GM18520 (cell line): ENCODE measurements around the gene MACROD2.
"Not testable (repeated sequence)": the region's sequence is repeated elsewhere in the genome, so short reads cannot be mapped to it uniquely, and the experiment has no call there.

Experiments used
- ATAC-seq: cut with Tn5 transposase; IDR thresholded peaks from one replicate; pipeline ENCODE4 v1.9.1; 2021; ENCODE audit not compliant: unreplicated experiment

The MACROD2 gene

DNA sequence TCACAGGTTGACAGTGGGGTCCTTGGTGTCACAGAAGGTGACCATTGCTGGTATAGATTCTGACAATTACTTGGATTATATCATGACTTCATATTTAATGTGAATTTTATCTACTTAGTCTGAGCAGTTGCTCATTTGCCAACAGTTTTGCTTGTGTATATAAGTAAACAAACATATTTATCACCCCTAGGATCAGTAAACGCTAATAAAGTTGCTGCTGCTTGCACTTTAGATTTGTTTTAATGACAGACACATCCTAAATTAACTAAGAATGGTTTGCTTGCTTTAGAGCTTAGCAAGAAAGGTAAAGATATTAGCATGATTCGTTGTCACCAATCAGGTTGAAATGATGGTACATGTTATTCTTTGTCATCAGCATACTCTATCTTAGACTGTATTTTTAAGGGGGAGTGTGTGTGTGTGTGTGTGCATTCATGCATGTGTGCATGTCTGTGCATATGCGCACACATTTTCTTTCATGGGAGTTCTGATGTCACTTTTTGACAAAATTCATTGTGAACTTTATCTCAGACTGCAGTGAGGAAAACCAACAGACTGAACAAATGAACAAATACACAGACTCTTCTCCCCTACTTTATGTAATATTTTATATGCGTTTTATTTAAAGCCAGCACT is 1124.7 kb downstream of the MACROD2 start:
- no peak for ATAC-seq

DNA sequence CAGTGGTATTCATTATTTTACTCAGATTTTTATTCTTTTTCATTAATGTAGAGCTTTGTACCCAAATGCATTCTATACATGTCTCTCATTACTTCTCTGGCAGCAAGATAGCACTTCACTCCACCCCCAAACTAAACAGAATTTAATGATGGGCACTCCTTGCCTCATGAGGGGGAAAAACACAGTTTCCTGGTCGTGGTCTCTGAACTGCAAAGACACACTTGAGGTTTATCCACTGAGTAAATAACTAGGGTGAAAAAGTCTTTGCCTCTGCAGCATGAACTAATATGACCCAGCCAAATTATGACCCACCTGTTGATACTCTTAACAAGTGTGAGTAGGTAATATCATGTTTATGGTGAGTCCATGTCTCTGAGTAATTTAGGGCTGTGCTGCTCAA is 1127.3 kb downstream of the MACROD2 start:
- no peak for ATAC-seq

DNA sequence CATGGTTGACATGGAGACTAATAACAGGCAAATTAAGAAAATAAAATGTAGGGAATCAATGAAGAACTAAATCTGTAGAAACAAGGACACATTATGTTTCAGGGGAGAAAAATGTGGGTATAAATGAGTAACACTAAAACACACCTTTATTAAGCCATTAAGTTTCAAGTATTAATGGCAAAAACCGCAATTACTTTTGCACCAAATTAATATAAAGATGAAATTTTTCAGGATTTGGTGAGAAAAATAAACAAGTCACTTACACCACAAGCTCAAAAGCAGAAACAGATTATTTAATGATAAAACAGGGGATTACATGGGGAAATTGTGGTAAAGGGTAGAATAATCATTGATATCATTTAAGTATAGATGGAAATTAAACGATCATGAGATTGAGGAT is 1135.9 kb downstream of the MACROD2 start:
- ATAC-seq: no peak

DNA sequence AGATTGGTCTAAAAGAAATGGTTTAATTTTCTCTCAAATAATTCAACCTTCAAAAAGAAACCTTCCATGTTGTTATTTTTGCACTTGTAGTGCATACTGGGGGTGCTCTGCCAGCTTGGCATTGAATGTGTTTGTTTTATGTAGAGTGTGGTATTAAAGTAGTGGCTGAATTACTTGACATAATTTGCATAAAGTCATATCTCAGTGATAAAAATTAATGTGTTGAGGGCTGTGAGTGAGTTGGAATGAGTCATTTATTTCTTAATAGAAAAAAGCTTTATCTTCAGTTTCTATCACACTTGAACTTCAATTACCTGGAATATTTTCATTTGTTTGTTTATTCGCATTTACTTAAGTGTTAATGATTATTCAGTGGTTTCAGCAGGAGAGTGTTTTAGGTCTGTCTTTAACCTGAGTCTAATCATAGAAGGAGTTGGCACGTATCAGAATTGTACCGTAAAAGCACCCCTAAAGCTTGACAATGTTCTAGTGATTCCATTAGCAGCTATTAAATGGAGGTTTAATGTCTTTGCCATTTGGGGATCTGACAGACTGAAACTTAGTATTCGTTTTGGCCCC is 1143.3 kb downstream of the MACROD2 start:
- ATAC-seq: no peak

DNA sequence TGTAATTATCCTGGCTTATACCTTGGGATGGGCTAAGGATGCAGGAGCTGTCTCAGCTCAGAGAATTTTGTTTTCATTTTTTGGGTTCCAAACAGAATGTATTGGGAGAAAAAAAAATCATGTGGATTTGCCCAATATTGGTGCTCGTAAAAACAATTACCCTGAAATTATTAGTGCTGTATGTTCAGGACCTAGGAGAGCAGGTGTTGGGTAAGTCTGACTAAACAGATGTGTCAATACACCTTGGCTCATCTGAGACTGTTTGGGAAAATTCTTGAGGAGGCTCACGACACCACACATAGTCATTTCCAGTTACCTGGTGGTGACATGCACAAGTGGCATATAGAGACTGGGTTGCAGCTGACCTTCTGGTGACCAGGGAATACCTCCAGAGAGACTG is 1144.2 kb downstream of the MACROD2 start:
- no peak for ATAC-seq

DNA sequence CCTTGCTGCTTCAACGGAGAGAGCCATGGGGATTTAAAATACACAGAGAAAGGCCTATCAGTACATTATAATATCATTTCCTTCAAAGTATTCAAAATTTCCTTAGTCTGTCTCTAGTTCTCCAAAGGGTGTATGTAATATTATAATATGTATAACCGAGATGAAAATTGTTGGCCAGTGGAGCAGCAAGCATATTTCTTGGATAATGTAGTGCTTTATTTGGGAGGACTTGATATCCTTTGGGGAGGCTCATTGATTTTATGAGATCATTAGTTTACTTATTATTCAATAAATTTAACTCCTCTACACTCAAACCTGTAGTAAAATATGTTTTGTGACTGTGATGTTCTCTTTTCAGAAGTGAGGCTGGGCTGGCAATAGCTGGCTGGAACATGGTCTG is 1145.0 kb downstream of the MACROD2 start:
- no peak for ATAC-seq

DNA sequence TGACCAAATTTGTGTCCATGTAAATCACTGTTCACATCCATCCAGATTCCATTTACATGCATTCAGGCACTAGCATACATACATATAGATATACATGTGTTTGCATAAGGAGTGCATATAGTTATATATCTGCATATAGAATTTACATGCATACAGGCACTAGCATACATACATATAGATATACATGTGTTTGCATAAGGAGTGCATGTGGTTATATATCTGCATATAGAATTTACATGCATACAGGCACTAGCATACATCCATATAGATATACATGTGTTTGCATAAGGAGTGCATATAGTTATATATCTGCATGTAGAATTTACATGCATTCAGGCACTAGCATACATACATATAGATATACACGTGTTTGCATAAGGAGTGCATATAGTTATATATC is 1145.6 kb downstream of the MACROD2 start:
- ATAC-seq: not testable (repeated sequence)

DNA sequence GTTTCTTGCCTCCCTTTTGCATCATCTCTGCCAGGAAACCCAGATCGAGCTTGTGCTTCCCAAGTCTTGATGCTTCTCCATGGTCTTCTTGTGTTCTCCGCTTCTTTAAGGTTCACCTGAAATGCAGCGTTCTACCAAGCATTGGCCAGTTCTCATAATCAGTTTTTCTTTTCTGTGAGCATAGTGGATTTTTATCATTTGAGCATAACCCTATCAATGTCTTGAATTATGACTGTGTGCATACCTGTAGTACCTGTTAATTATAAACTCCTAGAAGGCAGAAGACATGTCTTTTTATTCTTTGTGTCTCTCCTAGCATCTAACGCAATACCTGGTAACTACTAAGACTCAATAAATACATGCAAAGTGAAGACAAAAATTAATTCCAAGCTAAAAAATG is 1146.5 kb downstream of the MACROD2 start:
- ATAC-seq: no peak

DNA sequence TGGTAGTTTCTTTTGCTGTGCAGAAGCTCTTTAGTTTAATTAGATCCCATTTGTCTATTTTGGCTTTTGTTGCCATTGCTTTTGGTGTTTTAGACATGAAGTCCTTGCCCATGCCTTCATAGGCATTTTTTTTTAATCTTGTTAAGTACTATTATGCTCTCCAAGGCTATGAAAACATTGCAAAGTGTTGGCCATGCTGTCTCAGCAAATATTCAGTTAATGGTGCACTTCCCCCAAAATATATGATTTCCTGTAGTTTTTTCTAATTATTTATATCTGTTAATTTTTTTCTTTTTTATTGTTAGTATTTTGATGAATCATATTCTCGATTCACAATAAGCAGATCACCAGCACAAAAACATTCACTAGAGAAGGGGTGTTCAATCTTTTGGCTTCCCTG is 1148.2 kb downstream of the MACROD2 start:
- ATAC-seq: no peak

DNA sequence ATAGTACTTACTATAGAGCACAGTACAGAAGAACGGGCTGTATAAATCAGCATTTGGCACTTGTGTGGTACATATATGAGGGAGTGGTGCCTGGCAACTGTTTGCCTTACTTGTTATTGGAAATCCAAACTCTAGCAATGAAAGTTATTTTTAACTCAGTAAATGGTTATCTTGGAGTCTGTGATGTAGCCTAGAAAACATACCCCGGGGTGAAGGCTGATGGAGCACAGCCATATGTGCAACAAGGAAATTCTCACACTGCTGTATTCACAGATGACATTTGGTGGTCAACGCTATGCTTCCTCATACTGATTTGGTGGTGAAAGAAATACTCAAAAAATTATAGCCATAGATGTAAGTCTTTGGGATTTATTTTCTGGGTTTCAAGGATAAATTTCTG is 1149.6 kb downstream of the MACROD2 start:
- ATAC-seq: no peak

DNA sequence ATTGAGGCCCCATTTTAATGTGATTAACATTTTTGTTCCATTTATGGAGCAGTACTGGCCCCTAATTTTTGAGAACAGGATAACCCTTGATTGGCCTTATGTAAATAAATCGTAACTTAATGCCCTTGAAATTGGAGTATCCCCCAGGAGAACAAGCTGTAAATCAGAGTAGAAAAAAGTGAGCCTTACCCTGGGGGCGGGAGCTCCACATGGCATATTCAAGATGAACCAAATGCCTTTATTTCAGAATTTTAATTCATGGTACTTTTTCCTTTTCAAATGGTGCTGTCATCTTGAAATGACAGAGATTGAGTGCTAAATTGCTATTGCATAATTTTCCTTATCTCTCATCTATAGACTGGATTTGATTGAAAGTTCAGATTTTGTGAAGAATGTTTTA is 1151.6 kb downstream of the MACROD2 start:
- ATAC-seq: no peak

DNA sequence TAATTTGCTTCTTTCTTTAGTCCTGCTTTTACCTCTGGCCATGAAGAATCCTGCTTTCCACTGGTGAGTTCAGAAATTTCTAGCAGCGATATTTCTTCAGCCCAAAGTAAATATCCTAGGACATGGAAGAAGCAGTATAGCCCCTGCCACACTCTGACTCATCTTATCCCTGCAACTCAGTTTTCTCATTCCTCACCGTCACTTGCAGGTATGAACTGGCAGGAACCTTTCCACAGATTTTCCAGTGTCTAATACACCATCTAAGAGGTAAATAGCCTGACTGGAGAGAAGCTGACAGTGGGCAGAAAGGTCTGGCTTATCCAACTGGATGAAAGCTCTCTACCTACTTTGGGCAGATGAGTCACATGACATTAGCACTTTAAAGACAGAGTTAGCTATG is 1158.8 kb downstream of the MACROD2 start:
- no peak for ATAC-seq

DNA sequence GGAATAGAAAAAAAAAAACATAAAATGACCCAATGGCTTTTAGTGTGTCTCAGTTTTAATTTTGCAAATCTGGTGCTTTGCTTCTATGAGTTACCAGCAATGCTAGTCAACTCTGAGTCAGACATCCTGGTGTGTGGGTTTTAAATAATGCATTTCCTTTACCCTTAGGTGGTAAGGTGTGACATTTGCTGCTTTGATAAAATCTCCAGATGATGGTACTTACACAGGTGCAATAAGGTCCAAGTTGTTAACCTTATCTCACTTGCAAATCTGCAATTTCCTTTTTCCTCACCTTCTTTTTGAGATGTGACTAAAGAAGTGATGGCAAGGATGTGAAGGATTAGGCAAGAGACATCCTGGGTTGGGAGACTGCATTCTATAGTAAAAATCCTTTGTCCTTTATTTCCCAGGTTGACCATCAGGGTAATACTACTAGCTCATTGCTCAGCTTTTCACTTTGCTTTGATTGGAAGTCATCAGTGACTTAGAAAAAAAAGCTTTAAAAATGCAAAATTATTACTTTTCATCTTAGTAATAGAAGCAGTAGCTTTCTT is 1160.6 kb downstream of the MACROD2 start:
- no peak for ATAC-seq

DNA sequence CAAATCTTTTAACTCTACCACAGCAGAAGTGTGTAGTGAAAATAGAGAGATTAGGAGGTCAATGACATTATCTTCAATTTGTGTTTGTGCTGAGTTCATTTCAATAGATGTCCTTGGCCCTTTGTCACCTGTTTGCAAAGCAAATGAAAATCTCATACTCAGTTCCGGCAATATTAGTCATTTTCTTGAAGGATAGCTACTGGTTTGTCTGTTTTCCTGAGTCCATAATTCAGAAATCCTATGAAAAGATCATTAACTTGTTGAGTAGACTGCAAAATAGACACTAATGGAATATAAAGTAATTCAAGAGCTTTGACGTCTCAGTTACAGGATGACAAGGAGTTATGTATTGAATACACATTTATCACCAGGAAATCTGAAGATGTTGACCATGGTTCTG is 1163.2 kb downstream of the MACROD2 start:
- no peak for ATAC-seq

DNA sequence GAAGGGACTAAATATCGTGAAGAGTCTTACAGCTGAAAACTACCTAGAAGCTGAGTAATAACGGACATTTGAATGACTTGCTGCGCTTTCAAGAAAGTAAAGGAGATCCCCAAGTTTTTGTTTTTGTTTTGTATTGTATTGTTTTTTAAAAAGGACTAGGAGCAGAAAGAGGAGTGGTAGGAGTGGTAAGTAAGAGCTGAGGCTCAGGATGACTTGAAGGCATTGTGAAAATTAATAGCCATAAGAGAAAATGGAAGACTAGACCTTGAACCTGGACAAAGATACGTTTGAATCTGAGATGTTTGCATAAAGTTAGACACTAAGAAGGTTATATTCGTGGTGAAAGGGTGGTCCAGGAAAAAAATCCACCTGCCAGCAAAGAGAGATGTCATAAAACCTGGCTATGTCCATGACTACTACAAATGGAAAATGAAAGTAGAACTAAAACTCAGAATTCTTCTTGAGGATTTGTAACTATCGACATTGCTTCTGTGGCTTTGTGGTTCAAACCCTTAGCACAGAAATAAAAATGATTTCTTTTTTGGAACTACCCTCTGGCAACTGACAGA is 1166.8 kb downstream of the MACROD2 start:
- no peak for ATAC-seq

DNA sequence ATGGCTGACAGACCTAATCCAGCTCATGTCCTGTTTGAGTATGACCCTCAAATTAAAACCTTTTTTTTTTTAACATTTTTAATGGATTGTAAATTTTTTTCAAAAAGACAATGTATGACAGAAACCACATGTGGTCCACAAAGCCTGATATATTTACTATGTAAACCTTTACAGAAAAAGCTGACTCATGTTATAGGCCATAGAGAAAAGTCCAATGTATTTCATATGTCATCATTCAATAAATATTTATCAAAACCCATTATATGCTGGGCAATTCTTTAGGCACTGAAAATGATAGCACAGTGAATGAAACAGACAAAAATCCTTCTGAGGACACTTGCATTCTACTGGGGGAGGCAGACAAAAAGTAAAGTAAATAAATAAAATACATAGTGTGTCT is 1168.3 kb downstream of the MACROD2 start:
- no peak for ATAC-seq

DNA sequence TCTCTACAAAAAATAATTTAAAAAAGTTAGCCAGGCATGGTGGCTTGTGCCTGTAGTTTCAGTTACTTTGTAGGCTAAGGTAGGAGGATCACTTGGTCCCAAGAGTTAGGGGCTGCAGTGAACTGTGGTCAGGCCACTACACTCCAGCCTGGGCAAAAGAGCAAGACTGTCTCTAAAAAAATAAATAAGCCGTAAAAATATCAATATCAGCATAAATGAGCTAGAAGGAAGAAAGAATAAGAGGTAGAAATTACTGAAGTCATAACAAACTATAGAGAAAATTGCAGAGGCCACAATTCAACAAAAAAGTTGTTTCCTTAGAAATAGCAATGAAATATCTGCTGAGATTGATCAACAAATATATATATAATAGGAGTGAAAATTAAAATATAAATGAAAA is 1169.4 kb downstream of the MACROD2 start:
- no peak for ATAC-seq

DNA sequence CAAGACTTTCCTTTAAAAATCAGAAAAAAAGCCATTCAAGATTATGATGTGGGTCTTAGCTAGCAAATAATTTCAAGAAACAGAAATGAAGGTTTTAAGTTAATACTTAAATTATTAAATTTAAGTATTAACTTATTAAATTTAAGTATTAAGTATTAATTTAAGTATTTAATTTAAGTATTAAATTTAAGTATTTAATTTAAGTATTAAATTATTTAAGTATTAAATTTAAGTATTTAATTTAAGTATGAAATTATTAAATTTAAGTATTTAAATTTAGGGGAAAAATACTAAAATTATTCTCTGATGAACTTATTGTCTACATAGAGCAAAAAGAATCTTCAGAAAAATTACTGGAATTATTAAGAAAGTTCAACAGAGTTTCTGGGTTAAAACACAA is 1171.4 kb downstream of the MACROD2 start:
- no peak for ATAC-seq

DNA sequence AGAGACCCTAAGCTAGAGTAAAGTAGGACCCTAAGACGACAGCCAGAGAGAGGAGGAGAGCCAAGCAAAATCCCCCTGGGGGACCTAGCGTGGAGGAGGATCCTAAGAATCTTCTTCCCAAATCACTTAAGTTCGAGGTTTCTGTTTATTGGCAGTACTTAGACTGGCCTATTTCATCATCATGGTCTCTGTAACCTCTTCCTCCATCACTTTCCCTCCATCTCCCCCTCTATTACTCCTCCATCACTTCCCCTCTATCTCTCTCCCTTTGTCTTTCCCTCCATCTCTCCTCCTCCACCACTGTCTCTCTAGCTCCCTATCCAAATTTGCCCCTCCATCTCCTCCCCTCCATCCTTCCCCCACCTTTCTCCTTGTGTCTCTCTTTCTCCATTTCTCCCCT is 1175.7 kb downstream of the MACROD2 start:
- ATAC-seq: no peak

DNA sequence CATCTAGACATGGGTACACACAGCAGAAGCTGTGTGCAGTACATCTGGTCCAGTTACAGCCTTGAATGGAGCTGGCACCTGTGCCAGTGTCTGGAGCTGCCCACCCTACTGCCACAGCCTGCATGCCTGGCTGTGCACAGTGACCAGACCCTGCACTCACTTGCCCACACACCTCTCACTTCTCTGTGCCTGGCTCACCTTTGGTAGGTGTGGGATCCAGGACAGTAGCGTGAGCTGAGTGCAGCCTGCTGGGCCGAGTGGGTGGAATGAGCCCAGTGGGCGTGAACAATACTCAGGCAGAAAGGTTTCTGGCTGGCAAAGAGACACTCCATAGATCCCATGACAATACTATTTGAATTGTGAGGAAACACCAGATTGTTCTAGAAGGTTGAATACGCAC is 1181.6 kb downstream of the MACROD2 start:
- ATAC-seq: no peak

DNA sequence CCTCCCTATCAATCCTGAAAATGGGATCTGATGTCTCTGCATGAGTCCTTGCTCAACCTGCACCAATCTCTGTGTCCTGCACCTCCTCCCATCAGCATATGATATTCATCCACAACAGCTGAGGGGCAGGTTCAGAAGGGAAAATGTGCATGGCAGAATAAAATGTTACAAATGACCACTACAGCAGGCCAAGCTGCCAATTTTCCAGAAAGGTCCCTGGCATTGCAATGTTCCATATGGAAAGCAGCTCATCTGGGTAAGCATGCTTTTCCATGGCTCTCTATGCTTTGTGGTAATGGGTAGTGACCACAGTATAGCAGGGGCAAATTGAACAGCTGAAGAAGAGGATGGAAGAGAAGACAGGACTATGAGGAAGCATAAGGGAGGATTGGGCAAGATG is 1183.3 kb downstream of the MACROD2 start:
- ATAC-seq: no peak

DNA sequence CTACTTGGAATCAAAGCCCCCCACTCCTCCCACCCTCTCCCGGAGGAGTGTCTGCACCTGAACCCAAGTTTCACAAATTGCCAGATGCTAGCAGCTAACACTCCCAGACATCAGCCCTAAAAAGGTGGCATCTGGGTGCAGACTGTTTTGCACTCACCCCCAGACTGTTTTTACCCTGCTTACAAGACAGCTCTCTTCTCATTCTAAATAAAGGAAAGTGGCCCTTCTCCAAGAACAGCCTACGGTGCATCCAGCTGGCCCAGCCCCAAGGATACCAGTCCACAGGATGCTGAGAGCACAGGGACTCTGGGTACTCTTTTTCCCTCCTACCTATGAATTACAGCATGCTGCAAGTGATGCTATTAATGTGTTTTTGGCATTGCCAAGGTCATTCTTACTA is 1184.1 kb downstream of the MACROD2 start:
- ATAC-seq: no peak

DNA sequence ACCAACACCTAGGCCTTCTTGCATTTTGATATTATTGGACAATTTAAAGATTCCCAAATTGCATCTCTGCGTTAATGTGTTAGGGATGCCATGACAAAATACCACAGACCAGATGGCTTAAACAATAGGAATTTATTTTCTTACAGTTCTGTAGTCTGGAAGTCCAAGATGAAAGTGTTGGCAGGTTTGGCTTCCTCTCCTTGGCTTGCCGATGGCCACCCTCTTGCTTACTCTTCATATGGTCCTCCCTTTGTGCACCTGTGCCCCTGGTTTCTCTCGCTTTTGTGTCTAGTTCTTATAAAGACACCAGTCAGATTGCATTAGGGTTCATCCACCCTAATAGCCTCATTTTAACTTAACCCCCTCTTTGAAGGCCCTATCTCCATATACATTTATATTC is 1184.5 kb downstream of the MACROD2 start:
- ATAC-seq: no peak
